COR-L47 (cell line): ENCODE results near the gene CWC27.

Experiments used
- DNase-seq: peaks from one replicate; lab custom pipeline; 2025; lab: John Stamatoyannopoulos, UW

Gene CWC27

DNA sequence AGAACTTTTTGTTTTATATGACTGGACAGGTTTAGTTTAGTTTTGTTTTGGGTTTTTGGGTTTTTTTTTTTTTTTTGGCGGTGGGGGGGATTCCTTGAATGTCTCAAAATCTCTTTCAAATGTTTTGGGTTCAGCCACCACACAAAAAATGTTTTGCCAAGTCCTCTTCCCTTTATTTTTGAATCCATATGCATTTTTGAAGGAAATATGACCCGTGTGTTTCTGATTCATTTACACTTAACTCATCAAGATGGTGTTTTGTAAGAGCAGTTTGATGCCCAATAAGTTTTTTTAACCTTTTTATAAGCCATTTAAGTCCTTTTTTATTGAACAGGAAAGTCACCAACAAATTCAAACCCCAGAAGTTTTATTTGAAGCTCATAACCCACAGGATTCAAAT is 209.8 kb downstream of the CWC27 start:
- no peak for DNase-seq

DNA sequence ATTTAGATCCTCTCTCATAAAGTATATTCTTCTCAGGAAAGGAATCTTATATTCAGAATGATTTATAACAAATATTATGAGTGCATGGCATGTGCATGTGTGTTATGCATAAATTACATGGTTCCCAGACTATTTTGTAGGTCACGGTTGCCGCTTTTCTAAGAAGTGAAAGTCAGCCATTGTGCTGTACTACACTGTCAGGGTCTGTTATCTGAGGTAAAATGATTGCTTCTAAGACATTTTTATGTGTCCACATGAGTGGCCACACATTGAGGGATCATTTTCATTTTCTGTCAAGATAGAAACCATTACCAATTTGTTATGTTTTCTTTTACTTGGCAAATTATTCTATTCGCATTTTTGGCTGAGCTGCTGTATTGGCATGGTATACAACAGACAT is 210.8 kb downstream of the CWC27 start:
- DNase-seq, result no peak

DNA sequence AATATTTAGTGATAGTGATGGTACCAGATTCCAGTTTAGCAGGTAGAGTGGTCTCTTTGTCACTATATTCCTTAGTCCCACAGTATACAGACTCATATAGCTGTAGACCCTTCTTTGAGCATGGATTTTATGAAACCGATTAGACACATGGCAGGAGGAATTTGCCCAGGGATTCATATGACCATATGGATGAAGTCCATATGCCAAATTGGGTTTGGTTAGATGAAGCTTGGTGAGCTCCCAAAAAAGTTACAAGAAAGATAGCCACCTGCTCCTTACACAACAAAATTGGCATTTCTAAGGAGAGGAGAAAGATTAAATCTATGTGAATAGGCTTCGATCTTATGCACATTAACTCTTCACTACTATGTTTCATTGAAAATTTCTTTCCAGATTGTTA is 211.4 kb downstream of the CWC27 start:
- DNase-seq, result no peak

DNA sequence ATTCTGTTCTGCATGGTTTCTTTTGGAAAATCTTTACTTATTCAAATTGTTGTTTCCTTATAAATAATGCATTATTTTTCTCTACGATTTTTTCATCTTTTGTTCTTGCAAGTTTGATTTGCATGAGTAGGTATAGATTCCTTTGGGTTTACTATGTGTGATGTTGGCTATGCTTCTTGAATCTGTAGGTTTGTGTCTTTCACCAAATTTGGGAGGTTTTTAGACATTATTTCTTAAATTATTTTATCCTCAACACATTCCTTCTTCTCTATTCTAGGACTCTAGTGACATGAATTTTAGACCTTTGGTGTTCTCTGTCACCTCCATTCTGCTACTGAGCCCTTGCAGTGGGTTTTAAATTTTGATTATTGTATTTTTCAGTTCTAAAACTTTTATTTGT is 219.0 kb downstream of the CWC27 start:
- no peak for DNase-seq

DNA sequence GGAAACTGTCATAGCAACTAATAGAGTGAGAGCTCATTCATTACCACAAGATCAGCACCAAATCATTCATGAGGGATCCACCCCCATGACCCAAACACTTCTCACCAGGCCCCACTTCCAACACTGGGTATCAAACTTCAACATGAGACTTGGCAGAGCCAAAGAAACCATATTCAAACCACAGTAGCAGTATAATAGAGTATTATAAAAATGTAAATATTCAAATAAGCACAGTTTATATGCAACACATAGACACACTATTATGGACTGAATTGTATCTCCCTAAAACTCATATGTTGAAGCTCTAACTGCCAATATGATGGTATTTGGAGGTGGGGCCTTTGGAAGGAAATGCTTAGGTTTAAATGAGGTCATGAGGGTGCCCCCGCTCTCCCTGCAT is 240.5 kb downstream of the CWC27 start:
- DNase-seq, result no peak

DNA sequence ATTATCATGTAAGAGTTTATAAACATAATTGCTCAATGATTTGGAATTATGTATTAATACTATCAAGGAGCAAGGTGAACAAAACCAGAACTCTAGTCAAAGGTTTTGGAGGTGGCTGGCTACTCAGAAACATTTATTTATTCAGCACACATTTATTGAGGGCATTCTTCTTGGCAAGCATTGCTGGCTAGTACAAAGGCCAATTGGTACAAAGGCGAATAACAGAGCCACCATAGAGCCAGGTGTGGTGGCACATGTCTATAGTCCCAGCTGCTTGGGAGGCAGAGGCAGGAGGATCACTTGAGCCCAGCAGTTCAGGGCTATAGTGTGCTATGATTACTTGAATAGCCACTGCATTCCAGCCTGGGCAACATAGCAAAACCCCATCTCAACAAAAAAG is 242.1 kb downstream of the CWC27 start:
- DNase-seq, result no peak

DNA sequence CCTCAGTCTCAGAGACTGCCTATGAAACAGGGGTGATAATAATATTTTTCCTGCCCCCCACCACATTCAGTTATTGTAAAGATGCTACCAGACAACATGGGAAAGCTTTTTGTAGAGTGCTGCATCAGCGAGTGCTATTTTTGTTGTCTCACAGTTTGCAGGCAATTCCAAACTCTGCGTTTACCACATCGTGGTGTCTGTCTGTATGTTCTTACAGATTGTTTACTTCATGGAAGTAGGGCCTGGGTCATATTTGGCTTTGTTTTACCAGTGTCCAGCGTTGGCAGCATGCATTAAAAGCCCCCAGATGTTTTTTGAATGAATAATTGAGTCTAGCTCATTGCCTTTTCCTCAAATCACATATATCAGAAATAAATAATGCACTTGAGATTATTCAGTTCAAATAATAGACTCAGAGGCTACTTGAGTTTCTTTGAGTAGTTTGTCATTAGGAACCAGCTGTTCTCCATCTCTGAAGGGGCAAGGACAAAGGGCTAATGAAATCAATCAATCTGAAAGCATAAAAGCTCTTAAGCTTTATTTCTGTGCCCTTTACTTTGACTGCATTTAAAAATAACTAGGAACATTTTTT is 243.7 kb downstream of the CWC27 start:
- DNase-seq, result no peak

DNA sequence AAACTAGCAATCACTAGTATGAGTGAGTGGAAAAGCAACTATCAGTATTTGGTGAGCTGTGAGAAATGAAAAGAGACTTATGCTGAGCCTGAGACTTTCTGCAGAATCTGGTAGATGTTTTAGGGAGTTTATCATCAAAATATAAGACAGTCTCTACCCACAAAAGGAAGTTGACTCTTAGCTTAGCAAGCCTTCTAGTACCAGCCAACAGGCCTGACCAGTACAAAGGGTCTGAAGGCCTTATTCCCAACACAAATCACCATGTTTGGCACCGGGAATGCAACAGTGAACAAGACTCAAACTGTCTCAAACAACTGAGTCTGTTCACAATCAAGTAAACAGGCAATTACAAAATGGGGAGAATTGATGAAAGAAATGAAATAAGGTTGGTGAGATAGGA is 244.4 kb downstream of the CWC27 start:
- DNase-seq, result no peak

DNA sequence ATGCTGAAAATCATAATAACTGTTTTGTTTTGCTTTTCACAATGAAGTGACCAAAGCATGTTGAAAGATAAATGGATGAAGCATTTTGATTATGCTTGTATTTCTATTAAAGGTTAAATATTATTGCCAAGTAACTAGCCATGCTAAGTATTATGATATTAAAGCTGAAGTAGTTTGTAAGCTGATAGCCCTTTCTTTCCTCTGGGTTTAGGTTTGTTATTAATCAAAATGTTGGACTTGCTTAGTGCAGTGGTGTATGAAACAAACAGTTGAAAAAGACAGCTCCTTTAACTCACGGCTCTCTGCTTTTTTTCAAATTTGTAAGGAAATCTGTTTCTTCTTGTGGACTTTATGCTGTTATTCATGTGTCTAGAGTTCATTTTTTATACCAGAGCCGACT is 246.0 kb downstream of the CWC27 start:
- DNase-seq, result no peak

DNA sequence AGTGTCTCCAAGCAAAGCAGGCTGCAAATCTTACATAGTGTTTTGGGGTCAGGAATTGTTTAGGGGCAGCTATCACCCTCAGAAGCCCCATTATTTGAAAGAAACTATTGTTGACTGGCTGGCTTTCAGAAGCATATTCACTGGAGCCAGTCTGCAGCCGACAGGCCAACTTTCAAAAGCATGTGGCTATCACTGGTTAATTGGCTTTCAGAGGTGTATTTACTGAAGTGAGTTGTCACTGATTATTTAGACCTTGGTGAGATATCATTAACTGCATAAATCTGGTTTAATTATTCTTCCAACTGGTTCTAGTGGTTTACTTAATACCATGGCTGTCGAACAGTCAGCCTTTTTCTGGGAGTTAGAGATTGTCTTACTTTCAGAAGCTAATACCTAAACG is 247.0 kb downstream of the CWC27 start:
- no peak for DNase-seq

DNA sequence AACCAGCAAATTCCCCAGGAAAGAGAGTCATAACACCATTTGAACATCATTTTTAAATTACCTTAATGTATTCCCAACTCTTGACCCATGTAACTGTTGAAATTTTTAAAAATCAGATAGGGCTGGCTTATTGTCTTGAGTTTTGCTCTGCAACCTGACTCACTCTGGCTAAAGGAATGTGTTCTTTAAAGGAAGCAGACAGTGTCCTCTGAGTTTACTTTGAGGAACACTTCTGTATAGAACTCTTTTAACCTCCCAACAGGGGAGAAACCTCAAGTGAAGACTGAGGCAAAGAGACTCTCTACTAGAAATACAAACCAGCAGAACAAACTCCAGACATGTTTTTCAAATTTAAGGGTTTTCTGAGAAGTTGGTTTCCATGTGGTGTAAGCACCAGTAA is 248.9 kb downstream of the CWC27 start:
- DNase-seq, result no peak

DNA sequence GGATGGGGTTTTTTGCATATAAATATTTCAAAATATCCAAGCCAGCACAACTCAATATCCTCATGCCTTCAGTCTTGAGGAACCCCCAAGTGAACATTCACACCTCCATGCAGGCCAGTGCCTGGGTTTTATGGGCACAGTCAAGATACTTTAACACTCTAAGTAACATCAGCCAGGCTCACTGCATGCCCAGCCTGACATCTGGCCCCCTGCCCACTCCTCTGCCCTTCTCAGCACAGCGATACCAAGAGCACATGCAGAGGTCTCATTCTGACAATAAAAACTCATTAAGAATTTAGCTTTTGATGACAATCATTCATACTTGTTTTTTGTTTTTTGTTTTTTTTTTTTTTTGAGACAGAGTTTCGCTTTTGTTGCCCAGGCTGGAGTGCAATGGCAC is 250.0 kb downstream of the CWC27 start:
- no peak for DNase-seq

DNA sequence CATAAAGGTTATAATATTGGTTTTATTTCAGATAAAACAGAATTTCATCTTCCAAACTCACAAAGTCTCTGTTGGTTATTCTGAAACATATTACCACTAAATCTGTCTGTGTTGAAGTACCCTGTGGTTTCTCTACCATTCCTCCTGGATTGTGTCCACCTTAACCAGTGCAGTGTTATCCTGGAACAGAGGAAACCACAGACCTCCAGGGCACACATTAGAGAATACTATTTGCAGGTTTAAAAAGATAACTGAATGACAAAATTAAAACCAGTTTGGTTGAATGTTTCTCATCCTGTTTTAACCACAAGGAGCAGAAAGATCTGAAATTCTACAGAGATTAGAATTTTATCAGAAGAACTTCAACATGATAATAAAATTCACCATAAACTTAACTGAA is 251.8 kb downstream of the CWC27 start:
- DNase-seq, result no peak

DNA sequence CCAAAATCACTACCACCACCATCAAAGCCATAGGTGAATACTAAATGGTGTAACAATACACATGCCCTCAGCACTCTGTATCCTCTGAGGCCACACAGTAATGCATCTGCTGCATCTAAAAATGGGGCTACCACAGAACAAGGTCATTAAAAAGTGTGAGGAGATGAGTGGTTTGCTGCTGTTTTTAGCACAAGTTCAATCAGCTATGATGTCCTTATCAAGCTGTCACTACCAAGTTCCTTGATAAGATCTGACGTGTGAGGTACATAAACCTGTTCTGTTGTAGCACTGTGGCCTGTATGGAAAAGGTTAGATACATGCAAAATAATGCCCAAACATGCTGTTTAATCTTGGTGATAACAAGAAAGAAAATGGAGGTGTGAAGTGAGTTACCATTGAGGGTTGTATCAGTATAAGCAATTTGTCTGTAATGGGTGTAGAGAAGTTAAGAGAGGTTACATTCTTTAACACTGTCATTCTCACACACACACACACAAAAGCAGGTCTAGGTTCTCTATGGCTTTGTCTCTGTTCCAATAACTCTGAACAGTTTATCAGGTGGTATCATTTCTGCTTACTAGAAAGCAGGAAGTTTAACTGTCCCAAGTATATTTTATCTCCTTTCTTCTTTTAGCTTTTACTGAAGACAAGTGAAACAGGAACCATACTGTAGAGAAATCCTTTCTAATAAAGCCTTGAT is 252.9 kb downstream of the CWC27 start:
- no peak for DNase-seq

DNA sequence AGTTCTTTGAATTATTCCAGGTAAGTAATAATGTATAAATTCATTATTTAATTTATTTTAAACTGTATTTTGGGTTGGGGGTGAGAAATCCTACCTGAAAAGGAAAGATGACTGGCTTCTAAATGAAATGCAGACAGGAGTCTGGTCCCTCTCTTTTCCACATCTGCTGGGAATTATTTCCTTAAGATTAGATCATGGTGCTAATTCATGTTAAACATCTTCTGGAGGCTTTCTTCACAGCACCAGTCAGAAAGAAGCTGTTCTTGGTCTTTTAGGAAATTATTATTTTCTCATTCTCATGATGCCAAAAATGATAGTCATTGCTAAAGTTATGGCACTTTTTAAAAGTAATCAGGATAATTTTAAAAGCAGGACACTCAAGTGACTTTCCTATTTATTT is 254.2 kb downstream of the CWC27 start:
- no peak for DNase-seq

DNA sequence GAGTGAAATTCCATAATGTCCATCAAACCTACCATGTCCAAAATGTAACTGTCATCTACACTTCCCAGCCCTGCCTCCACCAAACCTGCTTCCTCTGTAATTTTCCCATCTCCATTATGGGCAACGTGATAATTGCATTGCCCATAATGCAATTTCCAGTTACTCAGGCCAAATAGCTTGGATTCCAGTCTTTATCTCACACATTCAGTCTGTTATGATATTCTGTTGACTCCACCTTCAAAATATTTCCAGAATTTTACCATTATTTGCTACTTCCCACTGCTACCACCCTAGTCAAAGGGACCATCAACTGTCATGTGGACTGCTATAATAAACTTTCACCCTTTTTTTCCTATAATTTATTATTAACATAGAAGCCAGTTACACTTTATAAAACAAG is 256.0 kb downstream of the CWC27 start:
- DNase-seq, result no peak

DNA sequence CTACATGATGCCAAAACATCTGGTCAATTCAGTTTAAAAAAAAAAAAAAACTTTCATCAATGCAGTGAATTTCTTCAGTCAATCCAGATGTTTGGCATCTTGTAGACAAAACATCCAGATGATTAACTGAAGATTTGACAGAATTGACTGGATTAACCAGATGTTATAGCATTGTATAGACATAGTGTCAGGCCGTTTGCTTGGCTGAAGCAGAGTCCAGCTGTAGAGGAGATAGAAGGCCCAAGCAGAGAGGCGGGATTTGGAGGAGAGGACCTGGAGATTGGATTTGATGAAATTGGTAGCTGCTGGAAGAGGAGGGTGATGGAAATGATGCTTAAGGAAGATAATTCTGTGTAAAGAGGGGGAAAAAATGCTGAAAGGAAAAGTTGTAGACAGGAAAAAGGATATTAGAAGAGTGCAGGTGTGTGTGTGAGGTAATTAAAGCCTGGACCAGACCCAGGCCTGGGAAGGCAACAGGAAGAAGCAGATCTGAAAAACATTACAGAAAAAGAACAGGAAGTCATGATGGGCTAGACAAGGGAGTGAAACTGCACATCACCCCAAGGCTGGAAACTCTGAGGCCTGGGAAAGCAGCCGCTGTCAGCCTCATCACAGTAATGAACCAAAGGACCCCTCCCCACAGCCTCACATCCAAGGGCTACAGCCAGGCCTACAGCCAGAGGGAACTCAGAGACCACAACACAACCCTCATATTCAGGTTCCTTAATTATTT is 258.3 kb downstream of the CWC27 start:
- no peak for DNase-seq

DNA sequence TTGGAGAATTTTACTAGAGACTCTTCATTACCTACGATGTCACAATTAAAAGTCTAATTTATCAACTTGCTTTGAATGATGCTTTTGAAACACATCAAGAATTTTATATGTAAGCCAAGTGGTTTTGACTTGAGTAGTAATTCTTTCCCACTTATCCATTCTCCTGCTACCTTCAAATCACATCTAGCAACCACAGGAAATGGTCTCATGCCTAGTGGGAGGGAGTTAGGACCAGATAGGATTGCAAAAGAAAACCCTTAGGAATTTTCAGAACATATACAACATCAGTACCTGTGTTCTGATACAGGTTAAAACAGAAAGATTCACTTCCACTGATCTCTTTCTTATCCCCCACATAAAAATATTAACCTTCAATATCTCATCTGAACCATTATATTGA is 260.4 kb downstream of the CWC27 start:
- DNase-seq, result no peak

DNA sequence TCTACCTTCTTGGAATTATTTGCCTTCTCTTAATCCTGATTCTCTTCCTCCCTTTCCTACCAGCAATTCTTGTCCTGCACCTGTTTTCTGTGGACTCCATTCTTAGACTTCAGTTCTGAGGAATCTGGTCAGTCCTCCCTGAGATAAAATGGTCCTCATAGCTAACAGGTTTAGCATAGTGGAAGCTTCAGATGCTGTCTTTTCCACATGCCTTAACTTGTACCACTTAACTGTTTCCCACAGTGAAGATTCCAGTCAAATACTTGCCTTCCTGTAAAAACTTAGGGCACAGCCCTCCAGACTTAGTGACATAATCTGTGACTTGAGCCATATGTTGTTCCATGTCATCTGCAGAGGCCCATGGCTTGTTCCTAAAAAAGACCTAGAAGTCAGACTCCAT is 261.3 kb downstream of the CWC27 start:
- DNase-seq, result no peak

DNA sequence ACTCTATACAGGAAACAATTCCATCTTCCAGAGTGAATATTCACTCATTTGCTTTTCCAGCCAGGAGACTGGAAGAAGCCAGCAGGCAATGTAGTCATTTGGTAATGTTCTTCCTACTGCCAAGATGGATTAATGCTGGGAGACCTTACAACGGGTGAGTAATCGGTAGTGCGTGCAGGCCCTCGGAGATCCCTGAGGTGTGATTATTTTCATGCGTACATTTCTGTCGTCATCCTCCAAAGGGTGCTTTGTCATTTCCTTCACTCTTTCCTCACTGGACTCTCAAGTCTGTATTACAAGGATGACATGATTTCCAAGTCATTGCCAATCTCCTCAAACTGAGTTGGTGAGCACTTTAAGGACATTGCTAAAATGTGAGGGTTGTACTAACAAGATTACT is 263.5 kb downstream of the CWC27 start:
- no peak for DNase-seq

DNA sequence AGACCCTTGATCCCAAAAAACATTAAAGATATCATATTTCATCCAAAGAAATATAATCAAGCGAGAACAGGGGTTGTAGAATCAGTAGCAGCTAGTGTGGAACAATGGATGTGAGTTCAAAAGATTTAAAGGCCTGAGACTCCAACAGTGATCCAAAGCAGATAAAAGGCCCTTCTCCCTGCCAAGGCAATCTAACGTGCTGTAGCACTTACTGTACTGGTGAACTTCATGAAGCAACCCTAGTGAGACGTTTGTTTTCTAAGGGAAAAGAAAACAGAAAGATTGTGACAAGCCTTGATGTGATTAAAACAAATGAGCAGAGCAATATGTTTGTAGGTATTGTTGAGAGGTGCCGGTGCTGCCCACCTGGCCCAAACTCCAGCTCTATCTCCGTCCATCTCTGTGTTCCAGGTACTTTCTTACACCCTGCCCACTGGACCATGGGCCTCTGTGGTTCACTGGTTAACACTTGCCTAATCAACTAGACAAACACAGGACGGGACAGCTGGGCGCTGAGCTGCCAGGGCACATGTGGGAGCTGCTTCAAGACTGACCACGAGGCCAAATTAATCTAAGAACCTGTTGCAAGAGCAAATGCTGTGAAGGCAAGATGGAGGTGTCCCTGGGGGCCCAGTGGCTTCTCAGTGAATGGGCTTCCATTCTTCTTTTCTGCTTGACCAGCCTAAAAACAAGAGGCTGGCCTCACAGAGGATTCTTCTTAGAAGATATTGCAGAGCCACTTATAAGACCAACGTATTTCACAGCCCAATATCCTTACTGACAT is 265.5 kb downstream of the CWC27 start:
- no peak for DNase-seq

DNA sequence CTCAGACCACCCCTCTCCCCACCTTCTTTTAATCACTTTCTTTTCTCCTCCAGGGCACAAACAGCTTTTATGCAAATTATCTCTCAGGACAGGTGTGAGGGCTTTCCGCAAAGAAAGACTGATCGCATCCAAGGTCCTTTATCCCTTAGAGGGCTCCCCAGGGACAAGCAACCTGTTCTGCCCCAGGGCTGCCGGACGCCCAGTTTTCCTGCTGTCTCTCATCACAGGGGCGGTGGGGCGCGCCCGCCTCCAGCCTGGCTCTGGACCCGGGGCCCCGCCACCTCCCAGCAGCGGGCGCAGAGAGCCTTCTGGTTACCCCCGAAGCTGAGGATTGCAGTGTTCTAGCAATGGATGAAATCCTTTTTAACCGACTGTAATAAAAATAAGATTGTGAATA is 266.1 kb downstream of the CWC27 start:
- DNase-seq, result no peak
